Embryonic facial prominence (tissue), 1 donor: Measurements from ENCODE around the gene ANKRD63.

Experiments
- DNase-seq: peaks from one replicate; pipeline ENCODE4 v3.0.0-alpha.2; 2016; ENCODE audit errors: extremely low spot score

The ANKRD63 gene

GRCh38 chr15:40279437-40280141 is 3.3 kb downstream of the ANKRD63 start:
- DNase-seq: no peak

- no peak for DNase-seq
These were observed 4.8 kb downstream of the ANKRD63 start for GRCh38 chr15:40278026-40278425.

GRCh38 chr15:40277471-40277870 is 5.4 kb downstream of the ANKRD63 start:
- no peak for DNase-seq

GRCh38 chr15:40276927-40277326 is 5.9 kb downstream of the ANKRD63 start:
- no peak for DNase-seq

GRCh38 chr15:40275954-40276353 is 6.9 kb downstream of the ANKRD63 start:
- no peak for DNase-seq

- DNase-seq: no peak
These were observed 7.3 kb downstream of the ANKRD63 start for GRCh38 chr15:40275523-40275922.

- no peak for DNase-seq
These were observed 8.3 kb downstream of the ANKRD63 start for GRCh38 chr15:40274350-40275274.

GRCh38 chr15:40273428-40273827 is 9.4 kb downstream of the ANKRD63 start:
- DNase-seq: no peak

- no peak for DNase-seq
These were observed 10.3 kb downstream of the ANKRD63 start for GRCh38 chr15:40272485-40273056.

- DNase-seq: no peak
These were observed 11.0 kb downstream of the ANKRD63 start for GRCh38 chr15:40271685-40272484.

GRCh38 chr15:40270246-40270995 is 12.4 kb downstream of the ANKRD63 start:
- DNase-seq: no peak

GRCh38 chr15:40269604-40270003 is 13.3 kb downstream of the ANKRD63 start:
- DNase-seq: no peak

GRCh38 chr15:40267670-40268069 is 15.2 kb downstream of the ANKRD63 start:
- DNase-seq: no peak

- no peak for DNase-seq
These were observed 16.0 kb downstream of the ANKRD63 start for GRCh38 chr15:40266828-40267304.

GRCh38 chr15:40265875-40266274 is 17.0 kb downstream of the ANKRD63 start:
- no peak for DNase-seq

- no peak for DNase-seq
These were observed 17.5 kb downstream of the ANKRD63 start for GRCh38 chr15:40265355-40265754.

GRCh38 chr15:40264321-40265153 is 18.3 kb downstream of the ANKRD63 start:
- DNase-seq: no peak

GRCh38 chr15:40263024-40263754 is 19.7 kb downstream of the ANKRD63 start:
- DNase-seq: no peak

- no peak for DNase-seq
These were observed 23.8 kb downstream of the ANKRD63 start for GRCh38 chr15:40259021-40259420.
